Stimulated activated CD8-positive, alpha-beta memory T cell treated with anti-CD3 and anti-CD28 coated beads, Interleukin-2, amount 100 ng/mL, for 48 hours (primary cell): Measurements from ENCODE around the gene ZNF214.

Source experiments
- DNase-seq, 2 donors: peaks; one replicate each; pipeline ENCODE4 v3.0.0-alpha.2; 2020; ENCODE audit warnings: low read depth in 2 of 2

Gene ZNF214

GRCh38 chr11:7020183-7020917, at the start of gene ZNF214, which contains the start of gene NLRP14:
TSS of gene ZNF214 (minus strand) at chr11:7020346. CDS start at chr11:7002835, 17,511 bp downstream.
TSS of gene NLRP14 (plus strand) at chr11:7020479. CDS start at chr11:7038587, 18,108 bp downstream.
- DNase-seq: no peak

GRCh38 chr11:7062534-7062933, 42.4 kb upstream of the ZNF214 start:
- no peak for DNase-seq

- DNase-seq: no peak
Observed at GRCh38 chr11:7060868-7061267, 40.7 kb upstream of the ZNF214 start.

- no peak for DNase-seq
Observed at GRCh38 chr11:7057641-7058040, 37.5 kb upstream of the ZNF214 start.

GRCh38 chr11:7056828-7057513, 36.8 kb upstream of the ZNF214 start:
- DNase-seq: no peak

- no peak for DNase-seq
Observed at GRCh38 chr11:7050191-7050590, 30.0 kb upstream of the ZNF214 start.

GRCh38 chr11:7046474-7047175, 26.5 kb upstream of the ZNF214 start:
- DNase-seq: no peak

GRCh38 chr11:7034019-7034418, 13.9 kb upstream of the ZNF214 start:
- DNase-seq: no peak

GRCh38 chr11:7032692-7033091, 12.5 kb upstream of the ZNF214 start:
- no peak for DNase-seq

- no peak for DNase-seq
Observed at GRCh38 chr11:7031471-7031871, 11.3 kb upstream of the ZNF214 start.

- no peak for DNase-seq
Observed at GRCh38 chr11:7030836-7031235, 10.7 kb upstream of the ZNF214 start.

GRCh38 chr11:7028141-7028540, 8.0 kb upstream of the ZNF214 start:
- no peak for DNase-seq

GRCh38 chr11:7021318-7021717, 1.2 kb upstream of the ZNF214 start:
- DNase-seq: no peak

- no peak for DNase-seq
Observed at GRCh38 chr11:7019500-7020182, 505 bp downstream of the ZNF214 start.

GRCh38 chr11:7016011-7016410, 4.1 kb downstream of the ZNF214 start:
- no peak for DNase-seq

- no peak for DNase-seq
Observed at GRCh38 chr11:7014118-7014517, 6.0 kb downstream of the ZNF214 start.

GRCh38 chr11:7004482-7004881, 15.7 kb downstream of the ZNF214 start:
- DNase-seq: no peak

GRCh38 chr11:6995703-6996102, 24.4 kb downstream of the ZNF214 start:
- no peak for DNase-seq

GRCh38 chr11:6992457-6993417, 27.4 kb downstream of the ZNF214 start:
- DNase-seq: no peak

GRCh38 chr11:6992026-6992425, 28.1 kb downstream of the ZNF214 start:
- no peak for DNase-seq

- no peak for DNase-seq
Observed at GRCh38 chr11:6991227-6991626, 28.9 kb downstream of the ZNF214 start.
